Peyer's patch (tissue), 4 donors: ENCODE results near the gene KCNC1. TPM values are rescaled to one million over a fixed set of nuclear protein-coding genes. Genes with fewer than 3 reads are reported as not detected.

Experiments
- DNase-seq, 3 donors: peaks; one replicate each; pipeline ENCODE4 v3.0.0-alpha.2; 2017 to 2019
- H3K27ac ChIP-seq, 4 donors: fragments of 200-600 bp; sonication (generic); one replicate each; pipeline ENCODE4 v1.5.1; 2016 to 2019
- H3K27me3 ChIP-seq, 2 donors: fragments of 200-600 bp; sonication (generic); one replicate each; pipeline ENCODE4 v1.5.1; 2019
- H3K36me3 ChIP-seq, 3 donors: fragments of 200-600 bp; sonication (generic); one replicate each; pipeline ENCODE4 v1.5.1; 2016 to 2019
- H3K4me1 ChIP-seq, 4 donors: fragments of 200-600 bp; sonication (generic); one replicate each; pipeline ENCODE4 v1.5.1; 2016 to 2019
- H3K4me3 ChIP-seq, 4 donors: fragments of 200-600 bp; sonication (generic); 1 replicate in 3 of 4; 2 replicates in 1 of 4; pipeline ENCODE4 v1.5.1; 2016 to 2019; ENCODE audit warnings: mild to moderate bottlenecking in 1 of 4
- H3K9me3 ChIP-seq, 4 donors: fragments of 200-600 bp; sonication (generic); one replicate each; pipeline ENCODE4 v1.5.1; 2016 to 2019; ENCODE audit warnings: mild to moderate bottlenecking in 1 of 4
- POLR2A ChIP-seq, 2 donors: fragments of 450-650 bp; IDR thresholded peaks; one replicate each; pipeline ENCODE4 v1.5.1; 2017; ENCODE audit warnings: antibody characterized with exemption in 2 of 2, mild to moderate bottlenecking in 2 of 2, moderate library complexity in 2 of 2
- total RNA-seq, 4 donors: library from RNA; depleted of rRNA; stranded (reverse); fragments of >200 nt; gene quantifications; one replicate each; pipeline ENCODE4 v1.1.0, GENCODE V29; 2016
- TF ChIP-seq, protein P1 (sequence below), 6 experiments: fragments of 450-650 bp in 4 of 6; fragments of 200-600 bp in 2 of 6; sonication (generic) in 1 of 6; IDR thresholded peaks; one replicate each; pipeline ENCODE4 v1.5.1; 2017 to 2019; ENCODE audit warnings: antibody characterized with exemption in 6 of 6, mild to moderate bottlenecking in 3 of 6, moderate library complexity in 1 of 6

The KCNC1 gene
- total RNA-seq, 4 donors from 2014 or later: 0.13 to 9.9 TPM; not detected in 2

DNA sequence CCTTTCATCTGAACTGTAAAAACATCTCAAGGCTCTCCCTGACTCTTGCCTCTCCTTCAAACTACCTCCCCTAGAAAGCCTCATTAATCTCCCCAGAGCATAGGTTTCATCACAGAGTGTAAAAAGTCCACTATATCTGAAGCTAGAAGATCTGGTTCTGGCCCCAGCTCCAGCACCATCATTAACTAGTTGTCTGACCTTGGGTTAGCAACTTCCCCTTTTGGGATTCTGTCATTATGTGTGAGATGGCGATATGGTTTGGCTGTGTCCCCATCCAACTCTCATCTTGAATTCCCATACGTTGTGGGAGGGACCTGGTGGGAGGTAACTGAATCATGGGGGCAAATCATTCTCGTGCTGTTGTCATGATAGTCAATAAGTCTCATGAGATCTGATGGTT lies 97.3 kb downstream of the KCNC1 start:
- Histone ChIP-seq H3K9me3 (no peaks in the 10 kb centered on the region), H3K36me3 (no peaks in the 10 kb centered on the region), H3K4me1 (no peaks in the 10 kb centered on the region), H3K4me3 (no peak overlapping the region), H3K27ac (no peak overlapping the region), H3K27me3 (no peaks in the 10 kb centered on the region)
- TF ChIP-seq, protein P1, sequence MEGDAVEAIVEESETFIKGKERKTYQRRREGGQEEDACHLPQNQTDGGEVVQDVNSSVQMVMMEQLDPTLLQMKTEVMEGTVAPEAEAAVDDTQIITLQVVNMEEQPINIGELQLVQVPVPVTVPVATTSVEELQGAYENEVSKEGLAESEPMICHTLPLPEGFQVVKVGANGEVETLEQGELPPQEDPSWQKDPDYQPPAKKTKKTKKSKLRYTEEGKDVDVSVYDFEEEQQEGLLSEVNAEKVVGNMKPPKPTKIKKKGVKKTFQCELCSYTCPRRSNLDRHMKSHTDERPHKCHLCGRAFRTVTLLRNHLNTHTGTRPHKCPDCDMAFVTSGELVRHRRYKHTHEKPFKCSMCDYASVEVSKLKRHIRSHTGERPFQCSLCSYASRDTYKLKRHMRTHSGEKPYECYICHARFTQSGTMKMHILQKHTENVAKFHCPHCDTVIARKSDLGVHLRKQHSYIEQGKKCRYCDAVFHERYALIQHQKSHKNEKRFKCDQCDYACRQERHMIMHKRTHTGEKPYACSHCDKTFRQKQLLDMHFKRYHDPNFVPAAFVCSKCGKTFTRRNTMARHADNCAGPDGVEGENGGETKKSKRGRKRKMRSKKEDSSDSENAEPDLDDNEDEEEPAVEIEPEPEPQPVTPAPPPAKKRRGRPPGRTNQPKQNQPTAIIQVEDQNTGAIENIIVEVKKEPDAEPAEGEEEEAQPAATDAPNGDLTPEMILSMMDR (IDR thresholded peaks at IDR 0.05): no peak
- TF ChIP-seq POLR2A (IDR thresholded peaks at IDR 0.05): no peak
- no peak for DNase-seq

Other genes starting within 250 kb of the KCNC1 start
- gene USH1C, start 190.4 kb upstream of the KCNC1 start, total RNA-seq: 100 to 1,000 TPM in 3 of 4 donors, 10 to 100 TPM in 1; 90.8 to 302 (median 245) TPM
- under 1 TPM in 1 of 4 donors, not detected in 3; 0.09 TPM for gene OTOG, start 187.5 kb upstream of the KCNC1 start, total RNA-seq
- not detected for gene MYOD1, start 15.2 kb upstream of the KCNC1 start, total RNA-seq